GM10266 (cell line): ENCODE measurements around the gene TAAR8.
A peak's percentile ranks its signal among the peaks of the same experiment; 100 is the strongest.
"Not testable (repeated sequence)": the region's sequence is repeated elsewhere in the genome, so short reads cannot be mapped to it uniquely, and the experiment has no call there.

ENCODE experiments used
- DNase-seq: peaks from one replicate; pipeline ENCODE4 v3.0.0; 2012; ENCODE audit errors: extremely low spot score
- CTCF ChIP-seq: IDR thresholded peaks from 2 replicates; pipeline ENCODE4 v1.5.1; 2012; ENCODE audit warnings: mild to moderate bottlenecking, low read depth; ENCODE audit not compliant: control insufficient read depth, insufficient read depth; ENCODE audit errors: missing control alignments

Gene TAAR8

GRCh38 chr6:132525866-132526265 is 26.6 kb upstream of the TAAR8 start:
- no peak for DNase-seq
- no peak for TF ChIP-seq CTCF

GRCh38 chr6:132526461-132526860 is 26.0 kb upstream of the TAAR8 start:
- TF ChIP-seq CTCF: no peak
- DNase-seq: no peak

GRCh38 chr6:132527791-132528190 is 24.7 kb upstream of the TAAR8 start:
- TF ChIP-seq CTCF: no peak
- no peak for DNase-seq

- no peak for DNase-seq
- peak; percentile 77 for TF ChIP-seq CTCF
These were observed 22.0 kb upstream of the TAAR8 start for GRCh38 chr6:132530293-132530974.

- DNase-seq: not testable (repeated sequence)
These were observed 17.9 kb upstream of the TAAR8 start for GRCh38 chr6:132534546-132534945.

GRCh38 chr6:132537145-132537544 is 15.3 kb upstream of the TAAR8 start:
- no peak for DNase-seq
- no peak for TF ChIP-seq CTCF

GRCh38 chr6:132537977-132538376 is 14.5 kb upstream of the TAAR8 start, which contains the start of gene TAAR9:
Gene TAAR9 (plus strand): TSS chr6:132538277. CDS start chr6:132538290, 13 bp downstream.
- TF ChIP-seq CTCF: no peak
- DNase-seq: no peak

GRCh38 chr6:132544826-132545225 is 7.6 kb upstream of the TAAR8 start:
- no peak for DNase-seq
- TF ChIP-seq CTCF: no peak
